PC-3 (cell line): ENCODE measurements around the gene MYO5A. TPM values are rescaled to one million over a fixed set of nuclear protein-coding genes. Genes with fewer than 3 reads are reported as not detected.

Source experiments
- ATAC-seq: fragments of 200-7000 bp; cut with Tn5 transposase; 2 replicates; pipeline ENCODE4 v1.9.1; 2020; ENCODE audit warnings: mild to moderate bottlenecking, moderate library complexity
- BruUV-seq: library from RNA; stranded (reverse); fragments of 400-500 nt; replicated peaks from 2 replicates; lab custom pipeline; 2021; lab: Mats Ljungman, UMichigan
- CTCF ChIA-PET: fragments of 300-600 bp; sonication (Branson Sonifier 250); formaldehyde crosslinking; loops from one replicate; lab custom pipeline; 2022; ENCODE audit warnings: antibody characterized with exemption; lab: Charles Lee
- POLR2A ChIA-PET: fragments of 300-600 bp; sonication (Branson Sonifier 250); formaldehyde crosslinking; loops from one replicate; lab custom pipeline; 2022; ENCODE audit warnings: antibody characterized with exemption; ENCODE audit not compliant: unreplicated experiment; lab: Charles Lee
- DNase-seq: peaks from one replicate; pipeline ENCODE4 v3.0.0-alpha.2; 2015
- H2AFZ ChIP-seq: fragments of 300-600 bp; sonication (generic); 2 replicates; pipeline ENCODE4 v1.6.0; 2016; ENCODE audit warnings: antibody characterized with exemption, low read length
- H3F3A ChIP-seq: fragments of 300-600 bp; sonication (generic); one replicate; pipeline ENCODE4 v1.6.0; 2017; ENCODE audit warnings: antibody characterized with exemption, low read length, control low read depth, mild to moderate bottlenecking; ENCODE audit not compliant: unreplicated experiment
- H3K27ac ChIP-seq: fragments of 300-600 bp; sonication (generic); 2 replicates; pipeline ENCODE4 v1.5.1; 2016; ENCODE audit warnings: mild to moderate bottlenecking, low read length
- H3K27me3 ChIP-seq: fragments of 300-600 bp; sonication (generic); 2 replicates; pipeline ENCODE4 v1.6.1; 2016; ENCODE audit warnings: low read length, mixed read lengths
- H3K36me3 ChIP-seq: fragments of 300-600 bp; sonication (generic); 2 replicates; pipeline ENCODE4 v1.6.1; 2016; ENCODE audit warnings: low read depth, mixed run types, low read length, mixed read lengths
- H3K4me1 ChIP-seq: fragments of 300-600 bp; sonication (generic); 2 replicates; pipeline ENCODE4 v1.5.1; 2016; ENCODE audit warnings: low read length; ENCODE audit not compliant: insufficient read depth
- H3K4me2 ChIP-seq: fragments of 300-600 bp; sonication (generic); 2 replicates; pipeline ENCODE4 v1.6.0; 2016; ENCODE audit warnings: low read length
- H3K4me3 ChIP-seq: fragments of 300-600 bp; sonication (generic); 2 replicates; pipeline ENCODE4 v1.5.1; 2016; ENCODE audit warnings: mild to moderate bottlenecking, low read length, mixed read lengths
- H3K79me2 ChIP-seq: fragments of 300-600 bp; sonication (generic); 2 replicates; pipeline ENCODE4 v1.6.1; 2017; ENCODE audit warnings: low read length, mixed read lengths
- H3K9ac ChIP-seq: fragments of 300-600 bp; sonication (generic); 2 replicates; pipeline ENCODE4 v1.6.0; 2016; ENCODE audit warnings: mild to moderate bottlenecking, low read length
- H3K9me2 ChIP-seq: fragments of 300-600 bp; sonication (generic); replicated peaks from 2 replicates; pipeline ENCODE4 v1.6.1; 2016; ENCODE audit warnings: mixed run types, low read length, mixed read lengths
- H3K9me3 ChIP-seq: fragments of 300-600 bp; sonication (generic); 2 replicates; pipeline ENCODE4 v1.6.1; 2016; ENCODE audit warnings: low read length, mixed read lengths
- H4K20me1 ChIP-seq: fragments of 300-600 bp; sonication (generic); 2 replicates; pipeline ENCODE4 v1.6.1; 2016; ENCODE audit warnings: low read length, mixed read lengths
- CTCF ChIP-seq: fragments of 300-600 bp; sonication (generic); conservative IDR thresholded peaks from 2 replicates; pipeline ENCODE4 v1.5.1; 2017; ENCODE audit warnings: antibody characterized with exemption, low read depth, mild to moderate bottlenecking, low read length
- EZH2 ChIP-seq: fragments of 300-600 bp; sonication (generic); IDR thresholded peaks from one replicate; pipeline ENCODE4 v1.6.1; 2017; ENCODE audit warnings: antibody characterized with exemption, mild to moderate bottlenecking, low read length; ENCODE audit not compliant: unreplicated experiment
- EZH2phosphoT487 ChIP-seq: fragments of 300-600 bp; sonication (generic); IDR thresholded peaks from 2 replicates; pipeline ENCODE4 v1.6.1; 2018; ENCODE audit warnings: mild to moderate bottlenecking, antibody characterized with exemption, low read length, borderline replicate concordance
- intact Hi-C: fragments of 100-400 bp; cut with micrococcal nuclease; formaldehyde crosslinking; loops from 2 replicates; pipeline ENCODE4 v1.9.0; 2023
- total RNA-seq: library from RNA; depleted of rRNA; stranded (reverse); fragments of >200 nt; gene quantifications from 2 replicates; pipeline ENCODE4 v1.2.3, GENCODE V29; 2014

The MYO5A gene
- total RNA-seq, 1 experiment from 2014 or later, result 42.1 TPM

DNA sequence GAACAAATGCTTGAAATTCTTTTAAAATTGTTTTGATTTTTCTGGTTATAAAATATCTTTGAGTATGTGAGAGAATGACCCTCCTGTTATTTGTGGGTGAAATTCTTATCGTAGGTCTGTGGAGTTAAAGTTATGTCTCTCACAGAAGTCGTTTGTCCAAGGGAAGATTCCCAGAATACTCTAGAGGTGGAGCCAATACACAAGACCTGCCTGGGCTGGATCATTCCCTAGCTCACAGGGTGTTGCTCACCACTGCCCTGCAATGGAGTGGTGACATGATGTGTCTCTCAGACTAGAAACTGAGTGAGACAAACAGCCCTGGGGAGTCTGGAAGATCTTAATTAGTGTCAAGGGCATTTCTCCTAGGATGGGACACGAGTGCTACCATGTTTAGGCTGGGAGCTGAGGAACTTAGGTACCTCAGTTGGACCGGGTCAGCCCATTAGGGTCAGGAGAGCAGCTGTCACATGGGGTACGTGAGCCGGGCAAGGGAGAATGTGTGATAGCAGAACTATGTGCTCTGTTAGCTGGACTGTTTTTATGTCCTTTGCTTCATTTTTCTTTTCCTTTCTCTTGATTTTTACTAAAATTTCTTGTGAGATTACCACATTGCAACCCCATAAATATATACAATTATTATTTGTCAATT lies 179.5 kb downstream of the MYO5A start:
- H3K9me3 ChIP-seq, result no peaks in the 10 kb centered on the region
- H3K9me2 ChIP-seq, result no peaks in the 10 kb centered on the region
- H3K4me1 ChIP-seq, result no peaks in the 10 kb centered on the region
- ChIA-PET CTCF (no interaction called here), POLR2A (no interaction called here)
- no TSS peak for BruUV-seq
- TF ChIP-seq EZH2 (no peak), CTCF (no peak), EZH2phosphoT487 (no peak)
- H3K9ac ChIP-seq, result no peak overlapping the region
- no peak for DNase-seq
- no peak for ATAC-seq
- H4K20me1 ChIP-seq, result no peaks in the 10 kb centered on the region
- intact Hi-C loops, result no loop called here
- H3K27me3 ChIP-seq, result no peaks in the 10 kb centered on the region
- no peak overlapping the region for H2AFZ ChIP-seq
- no peaks in the 10 kb centered on the region for H3F3A ChIP-seq
- no peak overlapping the region for H3K4me2 ChIP-seq
- H3K27ac ChIP-seq, result no peak overlapping the region
- H3K4me3 ChIP-seq, result no peak overlapping the region
- H3K36me3 ChIP-seq, result peaks cover 3% of the 10 kb centered on the region; the same call in 1 of the 2 replicates
- no peaks in the 10 kb centered on the region for H3K79me2 ChIP-seq

- TF ChIP-seq CTCF (no peak), EZH2phosphoT487 (no peak), EZH2 (no peak)
- Histone ChIP-seq H3K4me1 (no peaks in the 10 kb centered on the region), H3K79me2 (no peaks in the 10 kb centered on the region), H3K27ac (no peak overlapping the region), H3K27me3 (no peaks in the 10 kb centered on the region), H3K9me2 (no peaks in the 10 kb centered on the region), H3F3A (no peaks in the 10 kb centered on the region), H4K20me1 (no peaks in the 10 kb centered on the region), H3K4me3 (no peak overlapping the region), H3K9me3 (no peaks in the 10 kb centered on the region), H2AFZ (no peak overlapping the region), H3K9ac (no peak overlapping the region), H3K36me3 (peaks cover 3% of the 10 kb centered on the region; the same call in 1 of the 2 replicates), H3K4me2 (no peak overlapping the region)
- BruUV-seq, result no TSS peak
- ChIA-PET POLR2A (no interaction called here), CTCF (no interaction called here)
- peak; percentile 18 for DNase-seq
- intact Hi-C loops, result no loop called here
- peak; percentile 38; the same call in 1 of the 2 replicates for ATAC-seq
Observed at GRCh38 chr15:52348056-52348745, 180.5 kb downstream of the MYO5A start.

DNA sequence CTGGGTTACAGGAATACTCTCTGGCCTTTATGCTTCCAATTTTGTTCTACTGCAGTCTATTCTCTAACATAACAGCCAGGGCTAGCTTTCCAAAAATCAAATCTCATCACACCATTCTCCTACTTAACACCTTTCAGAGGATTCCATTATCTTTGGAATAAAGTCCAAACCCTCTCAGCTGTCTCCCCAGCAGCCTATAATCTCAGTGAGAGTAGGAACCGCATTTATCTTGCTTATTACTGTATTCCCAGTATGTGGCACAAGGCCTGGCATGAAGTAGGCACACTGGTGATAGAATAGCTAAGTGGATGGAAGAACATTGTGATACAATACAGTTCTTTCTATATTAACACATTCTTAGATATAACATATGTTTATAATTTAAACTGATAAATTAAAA lies 184.1 kb downstream of the MYO5A start:
- 0 out of 2 replicates have a peak, but pooled peaks cover 3% of the 10 kb centered on the region for H3K36me3 ChIP-seq
- ChIA-PET POLR2A (no interaction called here), CTCF (no interaction called here)
- no peaks in the 10 kb centered on the region for H3F3A ChIP-seq
- H4K20me1 ChIP-seq, result no peaks in the 10 kb centered on the region
- no peak for TF ChIP-seq EZH2phosphoT487
- TF ChIP-seq CTCF, result no peak
- TF ChIP-seq EZH2, result no peak
- intact Hi-C loops, result no loop called here
- no peak overlapping the region for H3K4me2 ChIP-seq
- no peaks in the 10 kb centered on the region for H3K4me1 ChIP-seq
- no peak overlapping the region for H3K9ac ChIP-seq
- DNase-seq, result no peak
- no peak overlapping the region for H3K4me3 ChIP-seq
- no peaks in the 10 kb centered on the region for H3K27me3 ChIP-seq
- no peak overlapping the region for H2AFZ ChIP-seq
- no peaks in the 10 kb centered on the region for H3K9me2 ChIP-seq
- ATAC-seq, result no peak
- H3K9me3 ChIP-seq, result no peaks in the 10 kb centered on the region
- no peaks in the 10 kb centered on the region for H3K79me2 ChIP-seq
- no TSS peak for BruUV-seq
- no peak overlapping the region for H3K27ac ChIP-seq
